BE2C (cell line): ENCODE measurements around the gene NCS1.

Source experiments
- DNase-seq: peaks from one replicate; pipeline ENCODE4 v3.0.0-alpha.2; 2020
- H3K27me3 ChIP-seq: fragments of 250-450 bp; sonication (Bioruptor Pico); 2 replicates; pipeline ENCODE4 v1.5.1; 2020; ENCODE audit warnings: mild to moderate bottlenecking
- H3K36me3 ChIP-seq: fragments of 250-450 bp; sonication (Bioruptor Pico); 2 replicates; pipeline ENCODE4 v1.5.1; 2020; ENCODE audit warnings: mild to moderate bottlenecking
- H3K4me1 ChIP-seq: fragments of 250-450 bp; sonication (Bioruptor Pico); 2 replicates; pipeline ENCODE4 v1.5.1; 2020
- H3K4me3 ChIP-seq: 2 replicates; pipeline ENCODE4 v1.5.1; 2011; ENCODE audit warnings: low read depth, low read length
- H3K9me3 ChIP-seq: fragments of 250-450 bp; sonication (Bioruptor Pico); 2 replicates; pipeline ENCODE4 v1.5.1; 2020
- TF ChIP-seq, protein P1 (sequence below): IDR thresholded peaks from 2 replicates; pipeline ENCODE4 v1.5.1; 2012; ENCODE audit warnings: mild to moderate bottlenecking, low read depth, low read length

The NCS1 gene

DNA sequence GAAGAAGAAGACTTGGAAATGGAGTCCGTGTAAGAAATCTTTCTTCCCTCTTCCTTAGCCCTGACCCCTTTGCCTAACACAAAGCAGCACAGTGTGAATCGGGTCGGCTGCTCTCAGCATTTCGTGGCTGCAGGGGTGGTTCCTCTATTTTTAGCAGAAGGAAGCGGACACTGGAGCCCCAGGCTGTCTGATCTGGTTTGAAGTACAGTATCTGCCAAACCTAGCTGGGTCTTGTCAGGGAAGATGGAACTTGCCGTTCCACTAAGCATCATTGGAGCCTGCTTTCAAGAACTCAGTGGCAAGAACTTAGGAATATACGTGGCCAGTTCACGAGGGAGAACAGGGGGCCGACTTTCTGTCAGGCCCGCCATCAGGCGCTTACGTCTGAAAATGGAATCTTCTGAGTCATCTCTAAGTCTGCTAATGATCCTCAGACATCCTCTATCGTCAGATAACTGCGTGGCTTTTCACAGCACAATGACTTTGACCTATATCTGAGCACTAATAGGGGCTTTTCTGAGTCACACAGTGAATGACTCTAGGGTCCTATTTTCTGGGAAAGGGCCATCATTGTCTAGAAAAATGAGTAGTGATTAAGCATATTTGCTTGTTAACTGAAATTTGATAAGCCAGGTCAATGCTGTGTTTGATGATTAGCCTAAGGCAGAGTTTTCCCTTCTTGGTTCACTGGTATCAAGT, 43.3 kb upstream of the NCS1 start:
- Histone ChIP-seq H3K4me3 (no peak overlapping the region), H3K36me3 (peaks cover 12% of the 10 kb centered on the region), H3K27me3 (no peaks in the 10 kb centered on the region), H3K9me3 (no peaks in the 10 kb centered on the region), H3K4me1 (peaks cover 25% of the 10 kb centered on the region)
- DNase-seq, result no peak
- TF ChIP-seq, protein P1, sequence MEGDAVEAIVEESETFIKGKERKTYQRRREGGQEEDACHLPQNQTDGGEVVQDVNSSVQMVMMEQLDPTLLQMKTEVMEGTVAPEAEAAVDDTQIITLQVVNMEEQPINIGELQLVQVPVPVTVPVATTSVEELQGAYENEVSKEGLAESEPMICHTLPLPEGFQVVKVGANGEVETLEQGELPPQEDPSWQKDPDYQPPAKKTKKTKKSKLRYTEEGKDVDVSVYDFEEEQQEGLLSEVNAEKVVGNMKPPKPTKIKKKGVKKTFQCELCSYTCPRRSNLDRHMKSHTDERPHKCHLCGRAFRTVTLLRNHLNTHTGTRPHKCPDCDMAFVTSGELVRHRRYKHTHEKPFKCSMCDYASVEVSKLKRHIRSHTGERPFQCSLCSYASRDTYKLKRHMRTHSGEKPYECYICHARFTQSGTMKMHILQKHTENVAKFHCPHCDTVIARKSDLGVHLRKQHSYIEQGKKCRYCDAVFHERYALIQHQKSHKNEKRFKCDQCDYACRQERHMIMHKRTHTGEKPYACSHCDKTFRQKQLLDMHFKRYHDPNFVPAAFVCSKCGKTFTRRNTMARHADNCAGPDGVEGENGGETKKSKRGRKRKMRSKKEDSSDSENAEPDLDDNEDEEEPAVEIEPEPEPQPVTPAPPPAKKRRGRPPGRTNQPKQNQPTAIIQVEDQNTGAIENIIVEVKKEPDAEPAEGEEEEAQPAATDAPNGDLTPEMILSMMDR, result no peak

DNA sequence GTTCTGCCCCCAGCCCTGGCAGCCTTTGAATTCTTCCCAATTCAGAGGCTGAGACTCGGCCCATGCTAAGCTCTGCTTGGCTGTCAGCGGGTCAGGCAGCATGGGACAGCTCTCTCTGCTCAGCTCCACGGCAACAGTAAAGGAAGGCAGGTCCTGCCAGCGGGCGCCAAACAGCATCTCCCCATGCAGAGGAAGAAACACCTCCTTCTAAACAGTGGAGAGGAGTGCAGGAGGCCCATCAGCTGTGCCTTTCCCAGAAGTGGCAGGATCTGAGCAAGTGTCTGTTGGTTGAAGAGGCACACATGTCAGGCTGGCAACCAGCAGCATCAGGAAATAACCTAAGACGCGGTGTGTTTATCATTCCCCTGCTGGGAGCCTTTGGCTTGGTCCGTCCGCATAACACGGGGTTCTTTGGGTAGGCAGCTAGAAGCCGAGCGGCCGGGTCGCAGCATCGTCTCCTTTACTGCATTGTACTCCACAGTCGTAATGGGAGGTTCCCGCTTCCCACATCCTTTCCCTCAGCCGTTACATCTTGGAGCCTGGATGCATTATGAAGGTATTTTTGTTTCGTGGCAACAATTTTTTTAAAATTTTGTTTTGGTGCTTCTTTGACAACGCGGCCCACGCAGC, 42.7 kb upstream of the NCS1 start:
- H3K4me3 ChIP-seq, result no peak overlapping the region
- H3K9me3 ChIP-seq, result no peaks in the 10 kb centered on the region
- H3K4me1 ChIP-seq, result peaks cover 19% of the 10 kb centered on the region
- TF ChIP-seq, protein P1, result no peak
- peaks cover 12% of the 10 kb centered on the region for H3K36me3 ChIP-seq
- DNase-seq, result no peak
- H3K27me3 ChIP-seq, result no peaks in the 10 kb centered on the region

DNA sequence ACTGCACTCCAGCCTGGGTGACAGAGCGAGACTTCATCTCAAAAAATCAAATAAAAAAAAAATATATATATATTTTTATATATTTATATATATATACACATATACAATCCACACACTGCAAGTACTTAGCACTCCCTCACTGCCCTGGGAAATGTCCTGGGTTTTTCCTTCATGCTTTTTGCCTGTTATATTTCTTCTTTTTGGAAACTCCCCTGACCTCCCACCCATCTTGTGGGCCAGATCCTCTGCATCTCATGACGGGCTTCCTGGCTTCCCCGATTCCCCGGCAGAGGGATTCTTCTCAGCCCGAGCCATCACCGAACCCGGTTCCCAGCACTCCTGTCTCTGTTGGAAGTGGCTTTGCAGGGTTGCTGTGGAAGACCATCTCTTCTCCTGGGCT, 39.5 kb upstream of the NCS1 start:
- Histone ChIP-seq H3K4me3 (no peak overlapping the region), H3K4me1 (peaks cover 18% of the 10 kb centered on the region), H3K27me3 (no peaks in the 10 kb centered on the region), H3K9me3 (no peaks in the 10 kb centered on the region), H3K36me3 (peaks cover 17% of the 10 kb centered on the region)
- no peak for DNase-seq
- TF ChIP-seq, protein P1, result no peak

DNA sequence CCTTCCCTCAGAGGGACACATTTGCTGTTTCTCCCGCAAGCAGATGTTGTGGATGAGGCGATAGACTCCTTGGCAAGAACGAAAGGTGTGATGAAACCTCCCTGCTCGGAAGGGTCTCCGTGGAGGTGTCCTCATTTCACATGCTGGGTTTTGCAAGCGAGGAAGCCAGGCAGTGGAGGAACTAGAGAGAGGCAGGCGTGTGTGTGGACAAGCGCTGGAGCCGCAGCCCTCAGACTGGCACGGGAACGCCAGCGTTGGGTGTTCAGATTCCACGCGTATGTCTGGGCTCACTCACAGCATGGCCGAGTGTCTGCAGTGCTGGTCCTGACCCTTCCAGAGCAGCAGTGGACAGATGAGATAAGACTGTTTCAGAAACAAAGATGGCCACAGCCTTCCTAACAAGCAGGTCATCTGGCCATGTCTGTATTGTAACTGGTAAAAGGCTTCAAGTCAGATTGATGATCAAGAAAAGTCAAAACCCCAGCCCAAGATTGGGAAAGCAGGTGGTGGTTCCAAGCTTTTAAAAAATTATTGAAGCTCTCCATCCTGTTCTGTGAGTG, 35.0 kb upstream of the NCS1 start:
- no peak for DNase-seq
- Histone ChIP-seq H3K9me3 (no peaks in the 10 kb centered on the region), H3K36me3 (peaks cover 5% of the 10 kb centered on the region; the same call in 1 of the 2 replicates), H3K4me1 (peaks cover 10% of the 10 kb centered on the region), H3K4me3 (no peak overlapping the region), H3K27me3 (no peaks in the 10 kb centered on the region)
- TF ChIP-seq, protein P1, result no peak

DNA sequence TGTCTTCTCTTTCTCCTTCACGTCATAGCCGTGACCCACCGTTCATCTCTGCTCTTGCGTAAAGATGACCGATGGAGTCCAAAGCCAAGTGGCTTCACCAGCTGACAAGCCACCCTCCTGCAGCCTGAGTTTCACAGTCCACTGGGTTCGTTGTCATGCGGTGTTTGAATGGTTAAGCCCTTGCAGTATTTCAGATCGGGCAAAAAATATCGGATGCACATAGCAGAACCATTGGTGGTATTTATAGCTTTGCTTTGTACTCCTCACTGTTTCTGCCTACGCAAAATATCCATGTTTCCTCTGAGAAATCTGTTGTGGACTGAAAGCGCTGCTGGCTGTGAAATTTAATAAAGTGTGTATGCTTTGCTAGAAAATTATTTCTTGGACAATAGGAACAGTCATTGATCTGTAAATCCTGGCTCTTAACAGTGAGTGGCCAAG, 34.5 kb upstream of the NCS1 start:
- Histone ChIP-seq H3K4me1 (peaks cover 13% of the 10 kb centered on the region), H3K36me3 (peaks cover 5% of the 10 kb centered on the region; the same call in 1 of the 2 replicates), H3K9me3 (no peaks in the 10 kb centered on the region), H3K27me3 (no peaks in the 10 kb centered on the region), H3K4me3 (no peak overlapping the region)
- TF ChIP-seq, protein P1, result no peak
- no peak for DNase-seq
